D721Med (cell line): ENCODE measurements around the gene ARHGAP24.

Source experiments
- DNase-seq: peaks from one replicate; pipeline ENCODE4 v3.0.0; 2011; ENCODE audit warnings: low spot score; ENCODE audit not compliant: insufficient read length
- FAIRE-seq: peaks from 2 replicates; lab custom pipeline; 2011; peaks lifted over from hg19 to GRCh38; lab: Jason Lieb, UNC
- TF ChIP-seq, protein P1 (sequence below): IDR thresholded peaks from 2 replicates; pipeline ENCODE4 v1.5.1; 2012; ENCODE audit warnings: mild to moderate bottlenecking, control low read depth; ENCODE audit not compliant: insufficient read depth; ENCODE audit errors: missing control alignments

The ARHGAP24 gene

DNA sequence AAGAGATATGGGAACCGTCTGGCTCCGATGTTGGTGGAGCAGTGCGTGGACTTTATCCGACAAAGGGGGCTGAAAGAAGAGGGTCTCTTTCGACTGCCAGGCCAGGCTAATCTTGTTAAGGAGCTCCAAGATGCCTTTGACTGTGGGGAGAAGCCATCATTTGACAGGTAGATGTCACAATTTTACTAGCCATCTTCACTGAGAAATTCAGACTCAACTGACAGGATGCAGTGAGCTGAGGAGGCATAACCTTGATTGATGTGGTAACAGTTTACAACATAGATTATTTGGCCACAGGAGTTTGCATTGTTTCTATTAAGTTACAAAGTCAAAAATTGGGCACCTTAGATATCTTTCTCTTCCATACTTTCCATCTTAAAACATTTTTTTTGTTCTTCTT, 467.2 kb downstream of the ARHGAP24 start:
- FAIRE-seq = no peak

DNA sequence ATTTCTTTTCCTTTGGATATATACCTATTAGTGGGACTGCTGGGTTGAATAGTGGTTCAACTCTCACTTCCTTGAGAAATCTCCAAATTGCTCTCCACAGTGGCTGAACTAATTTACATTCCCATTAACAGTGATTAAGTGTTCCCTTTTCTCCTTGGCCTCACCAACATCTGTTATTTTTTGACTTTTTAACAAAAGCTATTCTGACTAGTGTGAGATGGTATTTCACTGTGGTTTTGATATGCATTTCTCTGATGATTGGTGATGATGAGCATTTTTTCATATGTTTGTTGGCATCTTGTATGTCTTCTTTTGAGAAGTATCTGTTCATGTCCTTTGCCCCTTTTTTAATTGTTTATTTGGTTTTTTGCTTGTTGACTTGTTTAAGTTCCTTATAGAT, 471.9 kb downstream of the ARHGAP24 start:
- FAIRE-seq = no peak

More for the DNA sequence above, 467.2 kb downstream of the ARHGAP24 start:
- no peak for DNase-seq
- TF ChIP-seq, protein P1, sequence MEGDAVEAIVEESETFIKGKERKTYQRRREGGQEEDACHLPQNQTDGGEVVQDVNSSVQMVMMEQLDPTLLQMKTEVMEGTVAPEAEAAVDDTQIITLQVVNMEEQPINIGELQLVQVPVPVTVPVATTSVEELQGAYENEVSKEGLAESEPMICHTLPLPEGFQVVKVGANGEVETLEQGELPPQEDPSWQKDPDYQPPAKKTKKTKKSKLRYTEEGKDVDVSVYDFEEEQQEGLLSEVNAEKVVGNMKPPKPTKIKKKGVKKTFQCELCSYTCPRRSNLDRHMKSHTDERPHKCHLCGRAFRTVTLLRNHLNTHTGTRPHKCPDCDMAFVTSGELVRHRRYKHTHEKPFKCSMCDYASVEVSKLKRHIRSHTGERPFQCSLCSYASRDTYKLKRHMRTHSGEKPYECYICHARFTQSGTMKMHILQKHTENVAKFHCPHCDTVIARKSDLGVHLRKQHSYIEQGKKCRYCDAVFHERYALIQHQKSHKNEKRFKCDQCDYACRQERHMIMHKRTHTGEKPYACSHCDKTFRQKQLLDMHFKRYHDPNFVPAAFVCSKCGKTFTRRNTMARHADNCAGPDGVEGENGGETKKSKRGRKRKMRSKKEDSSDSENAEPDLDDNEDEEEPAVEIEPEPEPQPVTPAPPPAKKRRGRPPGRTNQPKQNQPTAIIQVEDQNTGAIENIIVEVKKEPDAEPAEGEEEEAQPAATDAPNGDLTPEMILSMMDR = no peak

DNA sequence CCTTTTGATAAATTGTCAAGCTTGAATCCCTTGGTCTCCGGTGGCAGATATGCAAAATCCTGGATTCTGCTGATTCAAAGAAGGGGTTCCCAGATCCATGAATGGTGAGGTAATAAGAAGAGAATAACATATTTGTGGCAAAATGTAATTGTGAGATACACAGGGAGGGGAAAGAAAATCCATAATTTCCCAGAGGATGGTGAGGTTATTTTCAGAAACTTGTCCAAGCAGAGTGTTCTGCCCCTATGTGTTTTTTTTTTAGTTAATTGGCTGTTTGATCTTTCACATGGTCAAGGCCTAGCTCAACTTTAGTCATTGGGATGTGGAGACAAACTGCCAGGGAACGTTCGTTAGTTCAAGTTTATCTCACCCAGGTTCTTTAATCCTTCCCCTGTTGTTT, 476.1 kb downstream of the ARHGAP24 start:
- DNase-seq = no peak
- TF ChIP-seq, protein P1 = no peak
- FAIRE-seq = no peak

More for the DNA sequence above, 471.9 kb downstream of the ARHGAP24 start:
- no peak for DNase-seq
- TF ChIP-seq, protein P1 = no peak

DNA sequence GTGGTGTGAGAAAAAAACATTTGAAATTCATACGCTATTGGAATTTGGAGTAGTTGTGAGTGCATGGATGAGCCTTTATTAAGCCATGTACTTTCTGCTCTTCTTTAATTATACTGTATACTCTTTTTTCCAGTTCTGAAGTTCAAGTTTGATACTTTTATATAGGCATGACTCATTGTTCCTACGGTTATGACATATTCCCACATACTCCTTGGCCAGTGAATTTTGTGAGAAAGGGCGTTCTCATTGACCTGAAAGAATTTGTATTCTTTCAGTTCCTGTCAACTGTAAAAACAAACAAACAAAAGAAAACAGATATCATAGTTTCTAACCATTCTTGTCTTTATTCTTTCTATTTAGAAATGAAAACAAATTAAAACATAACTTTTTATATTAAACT, 477.6 kb downstream of the ARHGAP24 start:
- no peak for FAIRE-seq
- TF ChIP-seq, protein P1 = no peak
- no peak for DNase-seq

DNA sequence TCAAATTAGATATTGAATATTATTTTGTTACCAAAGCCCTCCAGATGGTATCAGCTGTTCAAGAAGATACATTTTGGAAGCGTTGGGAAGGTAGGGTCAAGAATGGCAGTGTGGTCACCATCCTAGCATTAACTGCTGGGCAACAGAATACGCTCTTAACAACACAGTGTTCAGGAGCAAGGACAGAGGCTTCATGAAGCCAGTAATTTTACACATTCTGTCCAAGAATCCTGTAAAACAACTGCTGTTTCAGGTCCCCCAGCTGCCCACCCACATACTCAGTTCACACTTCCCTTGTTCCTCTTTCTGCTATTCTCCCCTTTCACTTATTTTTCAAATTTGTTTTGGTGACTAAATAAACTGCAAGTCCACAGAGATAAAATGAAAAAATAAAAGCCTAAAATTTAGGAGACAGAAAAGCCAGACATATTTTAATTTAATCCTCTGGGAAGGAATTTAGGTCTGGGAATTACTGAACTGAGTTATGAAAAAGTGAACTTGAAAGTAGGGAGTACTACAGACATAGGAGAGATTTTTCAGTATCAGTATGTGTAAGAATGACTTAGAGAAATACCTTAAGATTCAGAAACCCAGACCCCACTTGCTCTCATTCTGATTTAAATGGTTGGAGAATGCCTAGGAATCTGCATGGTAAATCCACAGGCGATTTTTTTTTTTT, 478.2 kb downstream of the ARHGAP24 start:
- TF ChIP-seq, protein P1 = no peak
- no peak for FAIRE-seq
- no peak for DNase-seq

DNA sequence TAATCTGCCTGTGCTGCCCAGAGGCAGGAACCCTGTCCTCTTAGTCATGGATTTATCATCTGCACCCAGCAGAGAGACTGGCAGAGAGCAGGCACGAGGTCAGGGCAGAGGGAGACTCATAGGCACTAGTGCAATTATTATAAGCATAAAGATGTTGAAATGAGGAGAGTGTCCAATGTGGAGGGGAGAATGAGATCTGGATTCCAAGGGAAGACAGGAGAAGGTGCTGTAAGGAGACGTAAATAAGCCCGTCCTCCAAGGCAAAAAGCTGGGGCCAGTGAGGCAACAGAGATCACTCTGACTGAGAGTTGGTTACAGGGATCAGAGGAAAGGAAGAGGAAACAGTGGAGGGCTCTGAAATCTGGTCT, 478.7 kb downstream of the ARHGAP24 start:
- FAIRE-seq = no peak
- TF ChIP-seq, protein P1 = no peak
- no peak for DNase-seq

DNA sequence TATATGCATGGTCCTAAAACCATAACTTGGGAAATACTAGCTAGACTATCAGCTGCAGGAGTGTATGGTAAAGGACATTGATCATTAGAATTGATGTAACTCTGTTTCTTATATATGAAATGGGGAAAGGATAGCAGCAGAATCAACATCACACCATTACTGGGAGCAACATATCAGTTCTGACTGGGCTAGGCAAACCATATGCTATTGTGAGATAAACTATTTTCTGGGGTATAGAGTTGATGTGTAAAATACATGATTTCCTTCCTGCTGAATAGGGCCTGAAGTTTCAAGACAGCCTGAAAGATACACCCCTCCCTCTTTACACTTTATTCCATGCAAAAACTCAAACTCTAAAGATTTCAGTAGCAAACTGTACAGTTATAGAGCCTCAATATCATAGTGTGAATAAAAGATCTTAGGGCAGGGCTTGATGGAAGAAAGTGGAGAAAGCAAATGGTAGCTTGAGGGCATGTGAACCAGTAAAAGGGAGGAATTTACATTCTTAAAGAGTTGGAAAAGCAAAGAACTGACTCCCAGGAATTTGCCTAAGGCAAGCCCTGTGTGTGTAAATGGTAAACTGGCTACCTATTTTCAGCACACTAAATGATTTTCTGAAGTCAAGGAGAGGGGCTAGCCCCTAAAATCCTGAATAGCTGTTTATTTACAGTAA, 480.8 kb downstream of the ARHGAP24 start:
- no peak for DNase-seq
- TF ChIP-seq, protein P1 = no peak
- FAIRE-seq = no peak
